Activated gamma-delta T cell treated with Interleukin-2 at 50 U/mL for 16 hours (primary cell): ENCODE results near the gene TSGA10IP.
"Not testable (repeated sequence)": the region's sequence is repeated elsewhere in the genome, so short reads cannot be mapped to it uniquely, and the experiment has no call there.

Experiments used
- DNase-seq: peaks from one replicate; pipeline ENCODE4 v3.0.0-alpha.2; 2020

TSGA10IP gene

GRCh38 chr11:65947603-65948125, 2.4 kb downstream of the TSGA10IP start:
- no peak for DNase-seq

- not testable (repeated sequence) for DNase-seq
These were observed 5.4 kb downstream of the TSGA10IP start for GRCh38 chr11:65950711-65951110.

GRCh38 chr11:65951641-65952040, 6.4 kb downstream of the TSGA10IP start:
- DNase-seq = not testable (repeated sequence)

- DNase-seq = no peak
These were observed 6.8 kb downstream of the TSGA10IP start for GRCh38 chr11:65952052-65952521.

- no peak for DNase-seq
These were observed 8.2 kb downstream of the TSGA10IP start for GRCh38 chr11:65953471-65953870.

GRCh38 chr11:65954771-65955170, 9.5 kb downstream of the TSGA10IP start:
- no peak for DNase-seq

- no peak for DNase-seq
These were observed 13.0 kb downstream of the TSGA10IP start for GRCh38 chr11:65958291-65958690.

- no peak for DNase-seq
These were observed 13.6 kb downstream of the TSGA10IP start for GRCh38 chr11:65958774-65959420.

- DNase-seq = no peak
These were observed 15.6 kb downstream of the TSGA10IP start for GRCh38 chr11:65960824-65961266.

- peak; percentile 95 for DNase-seq
These were observed 16.2 kb downstream of the TSGA10IP start, which contains the start of gene SART1 for GRCh38 chr11:65961267-65962140. Gene SART1 (plus strand): TSS chr11:65961734. CDS start chr11:65961781, 47 bp downstream.

- no peak for DNase-seq
These were observed 16.9 kb downstream of the TSGA10IP start for GRCh38 chr11:65962141-65962564.

GRCh38 chr11:65964906-65965305, 19.6 kb downstream of the TSGA10IP start:
- DNase-seq = no peak

GRCh38 chr11:65965986-65966762, 20.9 kb downstream of the TSGA10IP start:
- DNase-seq = no peak

- no peak for DNase-seq
These were observed 22.2 kb downstream of the TSGA10IP start for GRCh38 chr11:65967329-65967934.

GRCh38 chr11:65968600-65969482, 23.6 kb downstream of the TSGA10IP start:
- no peak for DNase-seq

- no peak for DNase-seq
These were observed 26.8 kb downstream of the TSGA10IP start for GRCh38 chr11:65972116-65972515.

- DNase-seq = no peak
These were observed 28.3 kb downstream of the TSGA10IP start for GRCh38 chr11:65973439-65974110.

- DNase-seq = no peak
These were observed 30.5 kb downstream of the TSGA10IP start for GRCh38 chr11:65975771-65976170.

GRCh38 chr11:65976216-65977176, 31.2 kb downstream of the TSGA10IP start:
- no peak for DNase-seq
